K562 (cell line): Measurements from ENCODE around the gene SYS1. TPM values are rescaled to one million over a fixed set of nuclear protein-coding genes. Genes with fewer than 3 reads are reported as not detected.

Source experiments
- ATAC-seq: fragments of 200-7000 bp; cut with Tn5 transposase; 3 replicates; pipeline ENCODE4 v1.9.1; 2020; ENCODE audit warnings: moderate library complexity
- BruUV-seq: library from RNA; stranded (reverse); fragments of 400-500 nt; replicated peaks from 2 replicates; lab custom pipeline; 2021; lab: Mats Ljungman, UMichigan
- CTCF ChIA-PET: fragments of 300-600 bp; formaldehyde crosslinking; extraction: SDS; loops from one replicate; lab custom pipeline; 2021; ENCODE audit warnings: low intra/inter-chr PET ratio; lab: Yijun Ruan, JAX
- POLR2A ChIA-PET: fragments of 300-600, 350-650 bp; sonication (Branson Sonifier 250); formaldehyde crosslinking; extraction: SDS; loops from one replicate; lab custom pipeline; 2021; ENCODE audit warnings: antibody characterized with exemption, inconsistent platforms; lab: Yijun Ruan, JAX
- DNase-seq, 4 experiments: peaks; one replicate each; pipeline versions ENCODE4 v3.0.0 to v3.0.0-alpha.2; 2011 to 2018; ENCODE audit warnings: low spot score in 3 of 4, mixed read lengths in 3 of 4; ENCODE audit errors: extremely low read depth in 1 of 4
- FAIRE-seq: peaks from 2 replicates; lab custom pipeline; 2011; peaks lifted over from hg19 to GRCh38; lab: Jason Lieb, UNC
- H2AFZ ChIP-seq: 2 replicates; pipeline ENCODE4 v1.6.0; 2011; ENCODE audit warnings: low read depth, low read length, control low read depth, inconsistent platforms
- H3K27ac ChIP-seq: fragments of 200-600 bp; 3 replicates; pipeline ENCODE4 v1.8.0; 2011; ENCODE audit warnings: low read depth, mild to moderate bottlenecking, control low read depth, inconsistent platforms, low read length, moderate library complexity, mixed read lengths; ENCODE audit errors: extremely low read depth
- H3K27me3 ChIP-seq, 2 experiments: fragments of 300-600 bp in 1 of 2; 2 replicates in 1 of 2; 3 replicates in 1 of 2; pipeline versions ENCODE4 v1.6.0 to v1.8.0; 2011; ENCODE audit warnings: inconsistent platforms in 2 of 2, low read length in 2 of 2, mild to moderate bottlenecking in 1 of 2, mixed read lengths in 1 of 2, moderate library complexity in 1 of 2; ENCODE audit not compliant: control insufficient read depth in 2 of 2, insufficient read depth in 2 of 2
- H3K36me3 ChIP-seq: fragments of 300-600 bp; 3 replicates; pipeline ENCODE4 v1.8.0; 2011; ENCODE audit warnings: mild to moderate bottlenecking, low read length, inconsistent platforms; ENCODE audit not compliant: control insufficient read depth, insufficient read depth
- H3K4me1 ChIP-seq, 2 experiments: fragments of 200-600 bp in 1 of 2; replicated peaks in 1 of 2; 2 replicates in 1 of 2; 3 replicates in 1 of 2; pipeline versions ENCODE4 v1.5.1 to v1.8.0; 2011; ENCODE audit warnings: inconsistent platforms in 2 of 2, low read length in 2 of 2, mild to moderate bottlenecking in 1 of 2, mixed read lengths in 1 of 2, moderate library complexity in 1 of 2; ENCODE audit not compliant: control insufficient read depth in 2 of 2, insufficient read depth in 2 of 2
- H3K4me2 ChIP-seq: 2 replicates; pipeline ENCODE4 v1.6.1; 2011; ENCODE audit warnings: low read length, control low read depth, inconsistent platforms, mixed read lengths; ENCODE audit not compliant: insufficient read depth
- H3K4me3 ChIP-seq: fragments of 200-600 bp; sonication (generic), shearing (Covaris generic); 2 replicates; pipeline ENCODE4 v1.5.1; 2016; ENCODE audit warnings: control low read depth, inconsistent platforms
- H3K79me2 ChIP-seq: fragments of 200-600 bp; 3 replicates; pipeline ENCODE4 v1.8.0; 2011; ENCODE audit warnings: low read length, inconsistent platforms; ENCODE audit not compliant: control insufficient read depth, insufficient read depth
- H3K9ac ChIP-seq, 2 experiments: 2 replicates each; pipeline versions ENCODE4 v1.6.0 to v1.6.1; 2011; ENCODE audit warnings: low read depth in 2 of 2, low read length in 2 of 2, control low read depth in 1 of 2, inconsistent platforms in 1 of 2, mild to moderate bottlenecking in 1 of 2, mixed read lengths in 1 of 2; ENCODE audit not compliant: insufficient read depth in 1 of 2
- H3K9me1 ChIP-seq: one replicate; pipeline ENCODE4 v1.6.0; 2011; ENCODE audit warnings: inconsistent platforms, mild to moderate bottlenecking, low read length, moderate library complexity; ENCODE audit not compliant: control insufficient read depth, insufficient read depth
- H3K9me3 ChIP-seq: replicated peaks from 2 replicates; pipeline ENCODE4 v1.5.1; 2011; ENCODE audit warnings: low read depth, low read length, inconsistent platforms; ENCODE audit not compliant: control insufficient read depth, insufficient read depth
- H4K20me1 ChIP-seq: replicated peaks from 2 replicates; pipeline ENCODE4 v1.6.1; 2011; ENCODE audit warnings: low read length, inconsistent platforms, mixed read lengths; ENCODE audit not compliant: control insufficient read depth, insufficient read depth
- GABPA ChIP-seq: fragments of 200-800 bp; sonication (Bioruptor generic); conservative IDR thresholded peaks from 2 replicates; pipeline ENCODE4 v1.6.1; 2016; ENCODE audit warnings: low read depth, missing genetic modification characterization, missing compliant biosample characterization
- HDAC6 ChIP-seq: IDR thresholded peaks from 2 replicates; pipeline ENCODE4 v1.6.1; 2012; ENCODE audit warnings: low read depth, mild to moderate bottlenecking, control low read depth, inconsistent platforms, low read length, moderate library complexity
- NELFE ChIP-seq: IDR thresholded peaks from 2 replicates; pipeline ENCODE4 v1.6.1; 2011; ENCODE audit warnings: mild to moderate bottlenecking; ENCODE audit not compliant: insufficient read depth, insufficient read length
- NFATC3 ChIP-seq: fragments of 450-650 bp; IDR thresholded peaks from 2 replicates; pipeline ENCODE4 v1.6.1; 2017; ENCODE audit warnings: mild to moderate bottlenecking
- POLR2G ChIP-seq: fragments of 200-400 bp; formaldehyde crosslinking; IDR thresholded peaks from 2 replicates; pipeline ENCODE4 v1.6.1; 2017; ENCODE audit warnings: low read depth, mild to moderate bottlenecking, antibody characterized with exemption, low read length, moderate library complexity
- RUNX1 ChIP-seq: sonication (generic); IDR thresholded peaks from 2 replicates; pipeline ENCODE4 v1.6.1; 2016; ENCODE audit warnings: antibody characterized with exemption, low read depth
- TOE1 ChIP-seq, 2 experiments: fragments of 450-650 bp in 1 of 2; sonication (generic) in 1 of 2; formaldehyde crosslinking in 1 of 2; IDR thresholded peaks; 2 replicates each; pipeline versions ENCODE4 v1.7.1 to v1.8.0; 2016 to 2022; ENCODE audit warnings: borderline replicate concordance in 2 of 2, mild to moderate bottlenecking in 2 of 2, antibody characterized with exemption in 1 of 2, inconsistent platforms in 1 of 2, low read depth in 1 of 2, missing genetic modification reagents in 1 of 2, moderate library complexity in 1 of 2
- ZFPM2 ChIP-seq: fragments of 250-450 bp; sonication (Bioruptor Pico); IDR thresholded peaks from 2 replicates; pipeline ENCODE4 v1.5.1; 2022; ENCODE audit warnings: mild to moderate bottlenecking
- ZNF324 ChIP-seq: fragments of 250-450 bp; sonication (Bioruptor Pico); IDR thresholded peaks from 2 replicates; pipeline ENCODE4 v1.4.0; 2020; ENCODE audit warnings: mild to moderate bottlenecking
- ZNF766 ChIP-seq: fragments of 200-800 bp; sonication (Bioruptor generic); conservative IDR thresholded peaks from 2 replicates; pipeline ENCODE4 v1.6.1; 2016; ENCODE audit warnings: missing genetic modification characterization, missing compliant biosample characterization
- WGBS: fragments of 100-300 bp; shearing (Covaris generic); methylation state at CpG from one replicate; pipeline ENCODE4 v1.1.6; 2016; ENCODE audit warnings: low coverage, mixed read lengths; ENCODE audit not compliant: insufficient coverage; ENCODE audit errors: missing lambda C conversion rate; 5-methylcytosine and 5-hydroxymethylcytosine counted together
- in situ Hi-C: fragments of 300-500 bp; cut with MboI; formaldehyde crosslinking; loops from 4 replicates; pipeline ENCODE4 v1.15.0; 2018; ENCODE audit warnings: inconsistent platforms, mixed read lengths
- intact Hi-C: fragments of 100-400 bp; cut with micrococcal nuclease; formaldehyde crosslinking; loops from 2 replicates; pipeline ENCODE4 v1.14.2; 2022
- polyA plus RNA-seq, 8 experiments: library from polyadenylated mRNA; depleted of rRNA in 4 of 8; stranded (reverse) in 5 of 8; unstranded in 3 of 8; fragments of >200 nt; fragmentation: Nextera tagmentation in 2 of 8; fragmentation: Illumina TruSeq in 1 of 8; extraction: Ambion mirVana in 2 of 8; extraction: Trizol in 1 of 8; gene quantifications; 2 replicates each; pipeline versions ENCODE4 v1.2.1 to v1.2.3, GENCODE V29; 2011 to 2014; ENCODE audit warnings: inconsistent platforms in 1 of 8, missing spikeins in 1 of 8
- total RNA-seq, 7 experiments: library from RNA; depleted of rRNA in 6 of 7; stranded (reverse); fragments of >200 nt in 6 of 7; fragmentation: Illumina TruSeq in 2 of 7; extraction: Trizol in 2 of 7; gene quantifications; 2 replicates each; pipeline versions ENCODE4 v1.2.1 to v1.2.3, GENCODE V29; 2011 to 2021; ENCODE audit warnings: low replicate concordance in 1 of 7
- TF ChIP-seq, protein P1 (sequence below): sonication (generic); formaldehyde crosslinking; IDR thresholded peaks from 2 replicates; pipeline ENCODE4 v1.8.1; 2023; ENCODE audit warnings: mild to moderate bottlenecking, missing genetic modification reagents, moderate library complexity
- TF ChIP-seq, protein P2 (sequence below): IDR thresholded peaks from 3 replicates; pipeline ENCODE4 v1.6.1; 2011; ENCODE audit warnings: borderline replicate concordance, mild to moderate bottlenecking, moderate library complexity; ENCODE audit not compliant: insufficient read length; ENCODE audit errors: extremely low read depth
- TF ChIP-seq, protein P3 (sequence below): fragments of 250-450 bp; sonication (Bioruptor Pico); IDR thresholded peaks from 2 replicates; pipeline ENCODE4 v1.8.0; 2022; ENCODE audit warnings: moderate library complexity, mild to moderate bottlenecking, inconsistent platforms

SYS1 gene
- total and polyA plus RNA-seq, 9 of the 15 experiments (the other 6 are each of a cell fraction or from before 2014, with no cell fraction given): 11.1 to 25.2 (median 17.5) TPM

DNA sequence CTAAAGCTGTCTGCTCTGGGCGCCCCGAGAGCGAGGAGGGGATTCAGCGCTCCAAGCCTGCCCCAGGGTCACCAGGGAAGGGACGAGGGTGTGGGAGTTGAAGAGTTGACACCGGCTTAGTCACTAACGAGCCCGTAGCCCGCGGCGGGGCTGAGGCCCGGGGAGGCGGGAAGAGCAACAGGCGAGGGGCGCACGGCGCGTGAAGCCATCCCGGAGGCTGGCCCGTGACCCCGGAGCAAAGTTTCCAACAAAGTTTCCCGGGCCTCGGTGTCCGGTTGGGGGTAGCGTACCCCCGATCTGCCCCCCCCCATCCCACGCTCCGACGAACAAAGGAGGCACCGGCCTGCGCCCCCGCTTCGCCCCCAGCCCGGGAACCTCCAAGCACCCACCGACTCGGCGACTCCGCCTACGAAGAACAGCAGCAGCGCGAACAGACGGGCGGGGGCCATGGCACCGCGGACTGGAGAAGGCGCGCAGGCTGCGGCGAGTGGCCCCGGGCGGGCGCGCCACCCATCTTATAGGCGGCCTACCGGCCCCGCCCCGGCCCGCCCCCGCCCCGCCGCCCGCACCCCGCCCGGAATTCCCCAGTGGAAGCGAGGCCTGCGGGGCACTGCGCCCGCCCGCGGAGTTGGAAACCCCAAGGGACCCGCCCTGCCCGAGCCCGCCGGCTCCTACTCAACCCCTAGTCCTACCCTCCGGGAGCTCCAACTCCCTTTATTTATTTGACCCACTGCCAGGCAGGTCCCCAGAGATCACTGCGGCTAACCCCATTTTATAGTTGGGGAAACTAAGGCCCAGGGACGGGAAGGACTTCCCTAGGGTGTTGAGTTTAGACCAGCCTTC is 14.8 kb upstream of the SYS1 start, which contains the start of gene SDC4:
Gene SDC4, minus strand, starts transcription at position 489 of the 843 bp plus-strand sequence. Its CDS starts 40 bp downstream, at position 449.
- Histone ChIP-seq H3K4me3 (peak within 1 kb of the TSS; percentile 54), H4K20me1 (peaks cover 7% of the 10 kb centered on the region; the same call in 1 of the 2 replicates), H3K9me1 (no peaks in the 10 kb centered on the region), H3K79me2 (peaks cover 15% of the 10 kb centered on the region; the same call in 2 of the 3 replicates), H3K36me3 (no peaks in the 10 kb centered on the region; the same call in 2 of the 3 replicates), H3K9ac (peak within 1 kb of the TSS; percentile 74 to 90), H3K27me3 (no peaks in the 10 kb centered on the region), H3K9me3 (no peaks in the 10 kb centered on the region), H3K4me1 (peaks cover 27 to 41% of the 10 kb centered on the region in 2 experiments), H3K4me2 (peak within 1 kb of the TSS; percentile 82), H3K27ac (peak within 1 kb of the TSS; percentile 67), H2AFZ (peak within 1 kb of the TSS; percentile 81)
- intact Hi-C loops (no loop called here), in situ Hi-C loops (no loop called here)
- peak; percentile 76 to 87 (median 86) for DNase-seq
- FAIRE-seq: peak; percentile 55
- CTCF ChIA-PET: interaction anchor here (0.6 kb wide), 1 partner anchor 55 kb away, joined by 3 read pairs; no protein-coding TSS in a partner anchor
- peak; percentile 84 for ATAC-seq
- BruUV-seq: no TSS peak
- WGBS: 2% methylated on average over 46 of the region's 77 CpGs
- POLR2A ChIA-PET: interaction anchor here (0.6 to 2.5 kb wide), 13 partner anchors 12 to 333 kb away, joined by 3 to 32 read pairs (median 5); partner anchors contain the start of gene SYS1
- TF ChIP-seq RUNX1 (no peak), HDAC6 (no peak), TOE1 (IDR thresholded peaks at IDR 0.05; ENCODE audit: borderline replicate concordance) (no peak), TOE1 (CRISPR knock-in tag; IDR thresholded peaks at IDR 0.05; ENCODE audit: borderline replicate concordance, low read depth) (no peak), ZNF766 (CRISPR knock-in tag) (no peak), POLR2G (peak; percentile 96), ZFPM2 (CRISPR knock-in tag) (no peak), NFATC3 (no peak), ZNF324 (CRISPR knock-in tag) (no peak), NELFE (peak; percentile 73), GABPA (tag) (no peak)
- TF ChIP-seq, protein P1, sequence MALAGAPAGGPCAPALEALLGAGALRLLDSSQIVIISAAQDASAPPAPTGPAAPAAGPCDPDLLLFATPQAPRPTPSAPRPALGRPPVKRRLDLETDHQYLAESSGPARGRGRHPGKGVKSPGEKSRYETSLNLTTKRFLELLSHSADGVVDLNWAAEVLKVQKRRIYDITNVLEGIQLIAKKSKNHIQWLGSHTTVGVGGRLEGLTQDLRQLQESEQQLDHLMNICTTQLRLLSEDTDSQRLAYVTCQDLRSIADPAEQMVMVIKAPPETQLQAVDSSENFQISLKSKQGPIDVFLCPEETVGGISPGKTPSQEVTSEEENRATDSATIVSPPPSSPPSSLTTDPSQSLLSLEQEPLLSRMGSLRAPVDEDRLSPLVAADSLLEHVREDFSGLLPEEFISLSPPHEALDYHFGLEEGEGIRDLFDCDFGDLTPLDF (CRISPR knock-in tag): no peak
- TF ChIP-seq, protein P2, sequence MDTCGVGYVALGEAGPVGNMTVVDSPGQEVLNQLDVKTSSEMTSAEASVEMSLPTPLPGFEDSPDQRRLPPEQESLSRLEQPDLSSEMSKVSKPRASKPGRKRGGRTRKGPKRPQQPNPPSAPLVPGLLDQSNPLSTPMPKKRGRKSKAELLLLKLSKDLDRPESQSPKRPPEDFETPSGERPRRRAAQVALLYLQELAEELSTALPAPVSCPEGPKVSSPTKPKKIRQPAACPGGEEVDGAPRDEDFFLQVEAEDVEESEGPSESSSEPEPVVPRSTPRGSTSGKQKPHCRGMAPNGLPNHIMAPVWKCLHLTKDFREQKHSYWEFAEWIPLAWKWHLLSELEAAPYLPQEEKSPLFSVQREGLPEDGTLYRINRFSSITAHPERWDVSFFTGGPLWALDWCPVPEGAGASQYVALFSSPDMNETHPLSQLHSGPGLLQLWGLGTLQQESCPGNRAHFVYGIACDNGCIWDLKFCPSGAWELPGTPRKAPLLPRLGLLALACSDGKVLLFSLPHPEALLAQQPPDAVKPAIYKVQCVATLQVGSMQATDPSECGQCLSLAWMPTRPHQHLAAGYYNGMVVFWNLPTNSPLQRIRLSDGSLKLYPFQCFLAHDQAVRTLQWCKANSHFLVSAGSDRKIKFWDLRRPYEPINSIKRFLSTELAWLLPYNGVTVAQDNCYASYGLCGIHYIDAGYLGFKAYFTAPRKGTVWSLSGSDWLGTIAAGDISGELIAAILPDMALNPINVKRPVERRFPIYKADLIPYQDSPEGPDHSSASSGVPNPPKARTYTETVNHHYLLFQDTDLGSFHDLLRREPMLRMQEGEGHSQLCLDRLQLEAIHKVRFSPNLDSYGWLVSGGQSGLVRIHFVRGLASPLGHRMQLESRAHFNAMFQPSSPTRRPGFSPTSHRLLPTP: no peak
- TF ChIP-seq, protein P3, sequence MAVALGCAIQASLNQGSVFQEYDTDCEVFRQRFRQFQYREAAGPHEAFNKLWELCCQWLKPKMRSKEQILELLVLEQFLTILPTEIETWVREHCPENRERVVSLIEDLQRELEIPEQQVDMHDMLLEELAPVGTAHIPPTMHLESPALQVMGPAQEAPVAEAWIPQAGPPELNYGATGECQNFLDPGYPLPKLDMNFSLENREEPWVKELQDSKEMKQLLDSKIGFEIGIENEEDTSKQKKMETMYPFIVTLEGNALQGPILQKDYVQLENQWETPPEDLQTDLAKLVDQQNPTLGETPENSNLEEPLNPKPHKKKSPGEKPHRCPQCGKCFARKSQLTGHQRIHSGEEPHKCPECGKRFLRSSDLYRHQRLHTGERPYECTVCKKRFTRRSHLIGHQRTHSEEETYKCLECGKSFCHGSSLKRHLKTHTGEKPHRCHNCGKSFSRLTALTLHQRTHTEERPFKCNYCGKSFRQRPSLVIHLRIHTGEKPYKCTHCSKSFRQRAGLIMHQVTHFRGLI (CRISPR knock-in tag): no peak
